HG03565 (cell line): ENCODE results near the gene FGFBP1.

Experiments
- ATAC-seq: cut with Tn5 transposase; IDR thresholded peaks from one replicate; pipeline ENCODE4 v1.9.1; 2021; ENCODE audit warnings: mild to moderate bottlenecking, moderate library complexity; ENCODE audit not compliant: unreplicated experiment

The FGFBP1 gene

GRCh38 chr4:15938640-15939039 lies at the start of gene FGFBP1:
TSS of gene FGFBP1 (minus strand) at chr4:15938740. CDS start at chr4:15936632, 2,108 bp downstream.
- ATAC-seq, result no peak

DNA sequence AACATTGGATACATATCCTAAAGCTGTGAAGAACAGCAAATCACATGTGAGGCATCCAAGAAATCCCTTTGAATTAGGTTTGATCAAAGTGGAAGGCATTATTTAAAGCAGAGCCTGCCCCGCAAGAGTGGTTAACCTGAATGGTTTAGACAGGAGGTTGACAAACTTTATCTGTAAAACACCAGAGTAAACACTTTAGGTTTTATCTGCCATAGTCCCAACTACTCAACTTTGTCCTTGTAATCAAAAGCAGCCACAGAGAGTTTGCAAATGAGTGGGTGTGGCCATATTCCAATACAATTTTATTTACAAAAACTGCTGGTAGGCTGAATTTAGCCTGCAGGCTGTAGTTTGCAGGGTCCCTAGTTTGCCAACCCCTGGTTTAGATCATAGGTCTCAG lies 49.7 kb upstream of the FGFBP1 start:
- ATAC-seq, result no peak

DNA sequence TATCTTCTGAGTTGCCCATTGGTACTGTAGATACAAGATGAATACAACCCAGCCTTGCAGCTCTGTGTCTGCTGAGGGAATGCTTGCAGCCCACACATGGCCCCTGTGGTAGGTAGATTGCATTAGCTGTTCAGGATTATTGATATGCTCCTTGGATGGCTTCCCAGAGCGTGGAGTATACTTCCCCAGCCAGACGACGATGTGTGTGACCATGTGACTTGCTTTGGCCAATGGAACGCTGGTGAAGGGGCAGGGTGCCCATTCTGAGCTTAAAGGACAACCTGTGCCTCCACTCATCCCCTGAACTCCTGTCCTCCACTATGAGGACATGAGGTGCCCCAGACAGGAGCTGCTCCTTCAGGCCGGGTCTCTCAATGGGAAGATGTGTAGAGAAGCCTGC lies 48.4 kb upstream of the FGFBP1 start:
- no peak for ATAC-seq

DNA sequence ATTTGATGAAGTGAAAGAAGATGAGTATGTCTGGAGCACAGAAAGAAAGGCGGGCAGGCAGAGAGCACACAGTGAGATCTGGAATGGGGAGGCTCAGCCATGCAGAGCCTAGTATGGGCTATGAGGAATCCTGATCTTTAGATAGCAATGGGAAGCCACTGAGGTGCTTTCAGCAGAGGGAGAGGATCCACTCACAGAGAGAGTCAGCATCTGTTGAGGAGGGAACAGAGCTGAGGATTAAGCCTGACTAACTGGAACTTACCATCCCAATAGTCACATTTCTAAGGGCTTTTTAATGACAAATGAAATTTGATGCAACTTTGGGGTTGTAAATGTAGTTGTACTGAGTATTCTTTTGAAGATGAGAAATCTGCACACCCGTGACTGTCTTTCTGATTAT lies 45.1 kb upstream of the FGFBP1 start:
- no peak for ATAC-seq

- ATAC-seq, result no peak
These were observed 44.4 kb upstream of the FGFBP1 start for GRCh38 chr4:15982842-15983524.

GRCh38 chr4:15976456-15977447 lies 38.2 kb upstream of the FGFBP1 start:
- ATAC-seq, result no peak

GRCh38 chr4:15971068-15971801 lies 32.7 kb upstream of the FGFBP1 start:
- no peak for ATAC-seq

DNA sequence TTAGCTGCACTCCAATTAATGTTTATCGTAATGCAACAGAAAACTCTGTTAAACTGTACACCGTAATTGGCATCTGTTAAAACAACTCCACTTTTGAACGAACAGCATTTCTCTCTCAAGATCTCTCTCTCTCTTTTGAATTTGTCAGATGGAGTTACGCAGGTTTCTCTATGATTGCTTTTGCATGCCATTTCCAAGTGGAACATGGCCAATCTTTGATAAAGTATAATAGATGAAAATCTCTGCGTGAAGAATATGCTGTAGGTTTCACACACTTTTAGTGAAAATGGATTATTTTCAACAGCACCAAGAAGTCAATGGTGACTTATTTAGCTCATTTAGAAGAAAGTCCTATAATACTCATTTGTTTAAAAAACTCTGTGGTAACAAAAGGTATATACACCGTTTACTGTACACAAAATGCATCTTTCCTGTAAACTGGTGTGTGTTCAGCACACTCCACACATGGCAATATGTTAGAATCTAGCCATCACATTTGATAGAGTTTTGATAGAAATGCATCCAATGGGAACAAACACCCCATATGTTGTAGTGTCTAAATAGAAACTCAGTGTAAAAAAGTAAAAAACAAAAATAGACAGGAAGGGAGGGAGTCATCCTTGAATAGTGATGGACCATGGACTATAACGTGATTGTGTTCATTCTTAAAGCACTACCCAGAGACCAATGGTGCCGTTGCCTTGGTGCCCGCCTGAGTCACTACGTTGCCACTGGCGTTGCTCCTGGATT lies 30.2 kb upstream of the FGFBP1 start:
- ATAC-seq, result no peak

DNA sequence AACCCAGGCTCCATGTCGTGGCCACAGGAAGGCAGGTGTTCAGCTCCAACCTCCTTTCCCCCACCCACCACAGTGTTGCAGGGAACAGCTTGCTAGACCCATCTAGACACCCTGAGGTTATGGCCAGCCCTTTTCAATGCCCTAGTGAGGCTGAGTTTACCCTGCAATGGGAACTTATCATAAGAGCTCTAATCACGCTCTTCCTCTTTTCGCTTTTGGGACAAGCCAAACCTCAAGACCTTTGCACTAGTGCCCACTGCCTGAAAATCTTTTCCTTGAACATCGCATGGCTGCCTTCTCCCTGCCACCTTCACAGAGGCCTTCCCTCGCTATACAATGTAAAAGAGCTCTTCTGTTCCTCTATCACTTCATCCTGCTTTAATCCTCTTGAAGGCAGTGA lies 26.8 kb upstream of the FGFBP1 start:
- no peak for ATAC-seq

- no peak for ATAC-seq
These were observed 25.6 kb upstream of the FGFBP1 start for GRCh38 chr4:15964159-15964558.

GRCh38 chr4:15963576-15963975 lies 25.0 kb upstream of the FGFBP1 start:
- peak; percentile 81 for ATAC-seq

DNA sequence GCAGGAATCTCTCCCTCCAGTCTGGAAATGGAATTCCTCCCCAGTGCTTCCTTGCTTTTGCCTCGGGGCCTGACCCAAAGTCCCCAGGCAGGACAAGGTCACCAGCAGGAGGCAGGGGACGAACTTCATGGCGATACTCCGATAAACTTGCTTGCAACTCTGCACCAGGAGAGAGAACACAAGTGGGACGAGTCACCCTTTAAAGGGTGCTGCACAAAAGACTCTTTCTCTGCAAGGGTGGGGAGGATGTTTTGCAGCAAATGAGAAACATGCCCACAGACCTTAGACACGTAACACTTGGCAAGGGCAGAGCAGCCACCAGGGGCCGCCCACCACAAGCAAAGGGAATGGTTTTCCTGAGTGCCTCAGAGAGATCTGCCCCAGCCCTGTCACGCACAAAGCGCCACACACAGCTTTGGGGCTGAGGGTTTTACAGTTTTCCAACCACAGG lies 24.5 kb upstream of the FGFBP1 start, which contains the start of gene FGFBP2:
Gene FGFBP2, minus strand, starts transcription at position 175 of the 451 bp plus-strand sequence. Its CDS starts 46 bp downstream, at position 129.
- ATAC-seq, result no peak

- ATAC-seq, result no peak
These were observed 23.4 kb upstream of the FGFBP1 start for GRCh38 chr4:15961781-15962510.

- no peak for ATAC-seq
These were observed 20.0 kb upstream of the FGFBP1 start for GRCh38 chr4:15958562-15958961.

DNA sequence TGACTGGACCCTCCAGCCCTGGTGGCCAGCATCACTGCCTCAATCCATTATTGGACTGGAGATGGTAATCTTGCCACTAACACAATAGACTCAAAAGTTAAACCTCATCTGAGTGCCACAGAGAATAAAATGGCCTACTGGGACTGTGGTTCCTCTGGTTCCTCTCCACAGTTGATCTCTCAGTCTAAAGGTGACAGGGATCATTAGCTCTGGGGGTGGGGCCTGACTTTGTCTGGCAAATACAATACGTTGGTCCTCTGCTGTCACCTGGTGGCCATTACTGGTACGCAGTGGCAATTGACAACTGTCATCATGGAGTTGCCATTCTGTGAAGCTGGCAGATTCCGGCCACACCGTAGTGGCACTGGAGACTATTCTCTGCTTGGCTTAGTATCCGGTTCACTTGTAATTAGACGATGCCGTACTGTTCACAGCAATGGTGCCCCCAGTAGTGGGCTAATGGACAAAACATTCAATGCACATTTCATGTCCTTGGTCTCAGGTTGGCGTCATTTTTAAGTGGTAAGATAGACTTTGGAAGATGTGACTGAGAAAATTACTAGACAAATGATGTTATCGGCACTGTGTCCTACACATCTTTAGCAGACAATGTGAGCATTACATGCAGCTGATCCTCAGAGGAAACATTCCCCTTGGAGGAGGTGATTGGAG lies 17.8 kb upstream of the FGFBP1 start:
- peak; percentile 86 for ATAC-seq

GRCh38 chr4:15955670-15956069 lies 17.1 kb upstream of the FGFBP1 start:
- ATAC-seq, result no peak

- ATAC-seq, result no peak
These were observed 15.1 kb upstream of the FGFBP1 start for GRCh38 chr4:15953625-15954024.

- no peak for ATAC-seq
These were observed 13.2 kb upstream of the FGFBP1 start for GRCh38 chr4:15951781-15952180.

- ATAC-seq, result no peak
These were observed 10.3 kb upstream of the FGFBP1 start for GRCh38 chr4:15948826-15949225.
